K562 (cell line): ENCODE measurements around the gene EDARADD.
"Not testable (repeated sequence)": the region's sequence is repeated elsewhere in the genome, so short reads cannot be mapped to it uniquely, and the experiment has no call there.

Experiments
- FOXM1 ChIP-seq, 2 experiments: fragments of 450-650 bp in 1 of 2; sonication (generic) in 1 of 2; formaldehyde crosslinking in 1 of 2; IDR thresholded peaks; 2 replicates each; pipeline versions ENCODE4 v1.6.1 to v1.9.0; 2017 to 2022; ENCODE audit warnings: low read depth in 2 of 2, mild to moderate bottlenecking in 2 of 2, missing genetic modification reagents in 1 of 2, moderate library complexity in 1 of 2
- TSHZ1 ChIP-seq: fragments of 250-450 bp; sonication (Bioruptor Pico); IDR thresholded peaks from 2 replicates; pipeline ENCODE4 v1.4.0; 2020; ENCODE audit warnings: mild to moderate bottlenecking, moderate library complexity

GRCh38 chr1:236489161-236489560, 95.1 kb downstream of the EDARADD start:
- not testable (repeated sequence) for TF ChIP-seq FOXM1 (IDR thresholded peaks at IDR 0.05; ENCODE audit: low read depth); FOXM1 (CRISPR knock-in tag; IDR thresholded peaks at IDR 0.05; ENCODE audit: low read depth); TSHZ1
